Epithelial cell of proximal tubule (primary cell): Measurements from ENCODE around the gene ESPL1. TPM values are rescaled to one million over a fixed set of nuclear protein-coding genes. Genes with fewer than 3 reads are reported as not detected.
"Not testable (repeated sequence)": the region's sequence is repeated elsewhere in the genome, so short reads cannot be mapped to it uniquely, and the experiment has no call there.

Source experiments
- DNase-seq: peaks from one replicate; pipeline ENCODE4 v3.0.0-alpha.2; 2011; ENCODE audit warnings: low read depth
- H3K4me3 ChIP-seq: 2 replicates; pipeline ENCODE4 v1.5.1; 2011; ENCODE audit warnings: low read depth, mild to moderate bottlenecking, low read length
- CTCF ChIP-seq: conservative IDR thresholded peaks from 2 replicates; pipeline ENCODE4 v1.5.1; 2012; ENCODE audit warnings: low read depth, mild to moderate bottlenecking, low read length
- total RNA-seq: library from RNA; depleted of rRNA; stranded (reverse); fragments of >200 nt; gene quantifications from 2 replicates; pipeline ENCODE4 v1.2.3, GENCODE V29; 2015

The ESPL1 gene
- total RNA-seq, 1 donor from 2014 or later: 40.1 TPM

- no peak for TF ChIP-seq CTCF
- H3K4me3 ChIP-seq: no peak overlapping the region
- DNase-seq: no peak
These were observed 24.3 kb downstream of the ESPL1 start for GRCh38 chr12:53292426-53292825.

- H3K4me3 ChIP-seq: peak within 1 kb of the TSS; percentile 60
- no peak for TF ChIP-seq CTCF
- DNase-seq: peak; percentile 39
These were observed 27.2 kb downstream of the ESPL1 start, which contains the start of gene PFDN5 for GRCh38 chr12:53295070-53295890. Gene PFDN5 (plus strand): TSS chr12:53295542. CDS start chr12:53295568, 26 bp downstream.

DNA sequence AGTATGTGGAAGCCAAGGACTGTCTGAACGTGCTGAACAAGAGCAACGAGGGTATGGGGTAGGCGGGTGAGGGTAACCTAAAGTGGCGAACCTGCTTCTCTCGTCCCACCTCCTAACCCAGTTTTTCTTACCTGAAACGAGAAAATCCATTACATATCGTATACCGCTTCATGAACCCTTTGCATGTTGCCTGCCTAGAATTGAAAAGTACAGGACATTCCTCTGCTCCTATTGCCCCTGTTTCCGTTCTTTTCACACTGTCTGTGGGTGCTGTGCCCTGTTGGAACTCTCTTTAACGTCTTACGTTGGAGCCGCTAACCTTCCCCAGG lies 27.8 kb downstream of the ESPL1 start:
- TF ChIP-seq CTCF: no peak
- H3K4me3 ChIP-seq: peak overlapping the region; percentile 60
- DNase-seq: no peak

DNA sequence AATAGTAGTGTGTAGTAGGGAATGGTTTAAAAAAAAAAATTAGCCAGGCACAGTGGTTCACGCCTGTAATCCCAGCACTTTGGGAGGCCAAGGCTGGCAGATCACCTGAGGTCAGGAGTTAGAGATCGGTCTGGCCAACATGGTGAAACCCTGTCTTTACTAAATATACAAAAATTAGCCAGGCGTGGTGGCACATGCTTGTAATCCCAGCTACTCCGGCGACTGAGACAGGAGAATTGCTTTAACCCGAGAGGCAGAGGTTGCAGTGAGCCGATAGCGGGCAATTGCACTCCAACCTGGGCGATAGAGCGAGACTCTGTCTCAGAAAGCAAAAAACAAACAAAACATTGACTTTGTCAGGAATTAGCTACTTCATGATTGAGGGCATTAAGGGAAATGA lies 29.0 kb downstream of the ESPL1 start:
- not testable (repeated sequence) for H3K4me3 ChIP-seq, DNase-seq

GRCh38 chr12:53298164-53298563 lies 30.1 kb downstream of the ESPL1 start:
- no peak for DNase-seq
- no peak overlapping the region for H3K4me3 ChIP-seq
- TF ChIP-seq CTCF: no peak

GRCh38 chr12:53299101-53299453 lies 31.0 kb downstream of the ESPL1 start:
- DNase-seq: no peak
- H3K4me3 ChIP-seq: peak overlapping the region; percentile 94
- TF ChIP-seq CTCF: no peak

GRCh38 chr12:53299454-53300180 lies 31.5 kb downstream of the ESPL1 start, which contains the start of gene MYG1:
Gene MYG1 (plus strand): TSS chr12:53299695. CDS start chr12:53299738, 43 bp downstream.
- no peak for DNase-seq

More at GRCh38 chr12:53299454-53300180, 31.5 kb downstream of the ESPL1 start, which contains the start of gene MYG1:
- H3K4me3 ChIP-seq: peak within 1 kb of the TSS; percentile 94
- TF ChIP-seq CTCF: peak; percentile 28
